IPS DF 19.7 (cell line): ENCODE measurements around the gene PIGK.
"Not testable (repeated sequence)": the region's sequence is repeated elsewhere in the genome, so short reads cannot be mapped to it uniquely, and the experiment has no call there.

Experiments
- DNase-seq: peaks from one replicate; pipeline ENCODE4 v3.0.0-alpha.2; 2013; ENCODE audit warnings: low read depth, low spot score

The PIGK gene

DNA sequence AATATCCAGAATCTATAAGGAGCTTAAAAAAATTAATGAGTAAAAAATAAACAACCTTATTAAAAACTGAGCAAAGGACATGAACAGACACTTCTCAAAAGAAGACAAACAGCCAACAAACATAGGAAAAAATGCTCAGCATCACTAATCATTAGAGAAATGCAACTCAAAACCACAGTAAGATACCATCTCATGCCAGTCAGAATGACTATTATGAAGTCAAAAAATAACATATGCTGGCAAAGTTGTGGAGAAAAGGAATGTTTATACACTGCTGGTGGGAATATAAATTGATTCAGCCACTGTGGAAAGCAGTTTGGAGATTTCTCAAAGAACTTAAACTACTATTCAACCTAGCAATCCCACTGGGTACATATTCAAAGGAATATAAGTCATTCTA lies 25.3 kb downstream of the PIGK start:
- no peak for DNase-seq

DNA sequence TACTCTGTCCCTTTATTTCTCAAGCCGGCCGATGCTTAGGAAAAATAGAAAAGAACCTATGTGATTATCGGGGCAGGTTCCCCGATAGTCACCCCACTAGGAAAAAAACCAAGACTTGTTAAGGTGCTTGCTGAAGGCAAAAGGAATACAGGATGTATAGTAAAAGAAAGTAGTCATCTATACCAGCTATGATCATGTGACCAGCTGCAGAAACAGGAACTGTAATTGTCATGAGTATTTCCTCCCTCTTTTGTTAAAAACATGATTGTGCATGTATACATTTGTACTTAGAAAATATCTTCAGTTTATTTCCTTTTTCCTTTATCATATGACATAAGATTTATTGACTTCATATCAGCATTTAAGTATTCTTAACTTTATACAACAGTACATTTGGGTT lies 30.5 kb downstream of the PIGK start:
- no peak for DNase-seq

DNA sequence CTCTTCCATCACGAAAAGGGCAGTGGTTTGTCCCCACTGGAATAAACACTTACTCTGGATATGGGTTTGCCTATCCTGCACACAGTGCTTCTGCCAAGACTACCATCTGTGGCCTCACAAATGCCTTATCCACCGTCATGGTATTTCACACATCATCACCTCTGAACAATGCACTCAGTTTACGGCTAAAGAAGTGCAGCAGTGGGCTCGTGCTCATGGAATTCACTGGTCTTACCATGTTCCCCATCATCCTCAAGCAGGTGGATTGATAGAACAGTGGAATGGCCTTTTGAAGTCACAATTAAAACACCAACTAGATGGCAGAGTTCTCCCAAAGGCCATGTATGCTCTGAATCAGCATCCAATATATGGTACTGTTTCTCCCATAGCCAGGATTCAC lies 32.3 kb downstream of the PIGK start:
- DNase-seq = not testable (repeated sequence)

DNA sequence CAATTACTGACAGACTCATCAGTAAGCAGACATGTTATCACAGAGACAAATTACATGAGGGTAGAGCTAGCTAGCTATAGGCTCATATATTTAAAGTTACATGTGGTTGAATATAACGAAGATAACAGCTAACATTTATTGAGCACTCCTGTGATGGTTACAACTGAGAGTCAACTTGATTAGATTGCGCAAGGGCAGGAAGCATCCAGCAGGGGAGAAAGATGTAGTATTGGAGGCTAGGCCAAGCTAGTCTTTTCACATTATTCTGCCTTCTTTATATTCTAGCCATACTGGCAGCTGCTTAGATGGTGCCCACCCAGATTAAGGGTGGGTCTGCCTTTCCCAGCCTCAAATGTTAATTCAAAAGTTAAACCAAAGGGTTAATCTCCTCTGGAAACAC lies 37.1 kb downstream of the PIGK start:
- DNase-seq = no peak

DNA sequence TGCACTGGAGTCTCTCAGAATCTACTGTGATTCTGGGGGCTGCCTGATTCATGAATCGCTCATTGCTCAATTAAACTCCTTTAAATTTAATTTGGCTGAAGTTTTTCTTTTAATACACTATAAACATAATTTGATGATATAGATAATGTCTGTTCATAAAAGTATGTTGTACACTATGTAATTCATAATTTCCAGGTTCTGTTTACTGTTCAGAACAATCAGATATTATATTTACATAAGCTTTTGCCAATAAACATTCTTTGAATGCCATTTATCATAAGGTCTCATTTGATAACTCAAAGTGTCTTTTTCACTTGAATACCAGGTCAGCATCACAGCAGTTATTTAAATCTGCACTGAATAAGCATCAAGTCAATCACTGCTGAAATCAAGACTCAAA lies 39.6 kb downstream of the PIGK start:
- DNase-seq = no peak

DNA sequence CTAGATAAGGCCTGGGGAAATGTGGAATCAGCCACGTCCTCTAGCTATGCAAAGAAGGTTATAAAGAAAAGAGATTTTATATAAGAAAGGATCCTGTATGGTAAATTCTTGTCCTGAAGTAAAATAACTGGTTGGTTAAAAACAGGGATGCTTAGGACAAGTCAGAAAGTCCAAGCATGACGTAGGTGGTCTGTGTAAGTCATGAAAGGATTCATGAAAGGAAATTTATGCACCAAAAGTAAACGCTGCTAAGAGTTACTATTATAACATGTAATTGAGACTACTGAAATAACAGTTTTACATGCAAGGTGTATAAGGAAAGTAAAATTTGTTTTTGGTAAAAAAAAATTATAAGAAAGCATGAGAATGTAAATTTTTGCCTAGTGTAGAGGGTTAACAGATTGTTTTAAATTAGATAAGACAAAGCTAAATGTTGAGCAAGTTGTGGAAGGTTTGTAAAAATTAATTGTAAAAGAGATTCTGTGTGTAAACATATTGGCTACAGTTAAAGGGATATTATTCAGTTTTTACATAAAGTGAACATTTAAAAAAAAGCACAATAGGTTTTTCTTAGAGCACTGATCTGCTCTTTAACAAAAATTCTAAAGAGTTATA lies 43.9 kb downstream of the PIGK start:
- peak; percentile 12 for DNase-seq

DNA sequence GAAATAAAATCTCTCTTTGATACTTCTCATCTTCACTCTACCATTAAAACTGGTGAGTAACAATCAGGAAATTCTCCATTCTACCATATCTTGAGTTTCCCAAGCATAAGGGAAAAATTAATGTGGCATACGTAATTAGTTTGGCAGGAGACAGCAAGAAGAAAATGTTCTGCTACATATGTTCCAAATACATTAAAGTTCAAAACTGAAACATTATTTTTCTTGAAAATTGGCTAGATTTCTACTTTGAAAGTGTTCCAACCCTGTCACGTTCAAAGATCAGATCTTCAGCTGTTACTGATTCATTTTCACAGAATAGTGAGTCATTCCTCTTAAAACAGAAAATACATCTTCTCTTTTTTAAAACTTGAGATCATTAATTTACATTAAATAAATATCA lies 48.5 kb downstream of the PIGK start:
- no peak for DNase-seq

DNA sequence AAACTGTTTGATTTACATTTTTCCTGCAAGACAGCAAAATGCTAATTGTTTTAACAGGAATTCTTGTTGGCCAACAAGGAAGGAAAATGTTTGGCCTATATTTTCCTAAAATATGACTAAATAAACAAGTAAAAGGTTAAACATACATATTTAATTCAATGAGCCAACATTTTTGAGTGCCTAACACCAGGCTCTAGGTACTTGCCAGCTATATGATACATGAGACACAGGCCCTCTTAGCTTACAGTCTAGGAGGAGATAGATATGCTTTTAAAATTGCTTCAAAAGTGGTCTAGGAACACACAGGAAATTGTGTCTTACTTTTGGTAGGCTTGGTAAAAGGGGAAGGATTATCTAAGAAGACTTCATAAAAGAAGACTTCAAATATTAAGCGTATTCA lies 50.9 kb downstream of the PIGK start:
- no peak for DNase-seq

DNA sequence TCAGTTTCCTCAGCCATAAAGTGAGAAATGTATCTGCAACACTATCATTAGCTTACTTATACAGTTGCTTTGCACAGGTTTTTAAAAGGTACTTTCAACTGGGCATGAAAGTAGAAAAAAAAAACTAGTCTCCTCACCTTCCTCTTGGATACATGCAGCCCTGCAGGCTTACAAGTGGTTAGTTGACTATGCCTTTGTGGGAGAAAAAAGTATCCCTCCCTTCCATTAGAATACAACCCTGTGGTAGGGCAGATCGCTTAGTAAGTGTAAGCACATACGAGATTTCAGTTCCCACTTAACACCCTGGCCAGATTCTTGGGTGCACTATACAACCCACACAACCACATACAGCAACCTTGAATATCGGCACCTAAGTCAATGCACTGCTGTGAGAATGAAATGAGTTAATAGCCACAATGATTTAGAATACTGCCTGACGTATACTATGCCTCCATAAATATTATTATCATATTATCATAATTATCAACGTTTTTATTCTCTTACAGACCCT lies 54.7 kb downstream of the PIGK start:
- DNase-seq = no peak

DNA sequence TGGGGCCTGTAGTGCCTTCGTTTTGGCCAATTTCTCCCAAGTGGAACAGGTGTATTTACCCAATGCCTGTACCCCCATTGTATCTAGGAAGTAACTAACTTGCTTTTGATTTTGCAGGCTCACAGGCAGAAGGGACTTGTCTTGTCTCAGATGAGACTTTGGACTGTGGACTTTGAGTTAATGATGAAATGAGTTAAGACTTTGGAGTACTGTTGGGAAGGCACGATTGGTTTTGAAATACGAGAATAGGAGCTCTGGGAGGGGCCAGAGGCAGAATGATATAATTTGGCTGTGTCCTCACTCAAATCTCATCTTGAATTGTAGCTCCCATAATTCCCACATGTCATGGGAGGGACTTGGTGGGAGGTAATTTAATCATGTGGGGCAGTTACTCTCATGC lies 59.5 kb downstream of the PIGK start:
- not testable (repeated sequence) for DNase-seq

DNA sequence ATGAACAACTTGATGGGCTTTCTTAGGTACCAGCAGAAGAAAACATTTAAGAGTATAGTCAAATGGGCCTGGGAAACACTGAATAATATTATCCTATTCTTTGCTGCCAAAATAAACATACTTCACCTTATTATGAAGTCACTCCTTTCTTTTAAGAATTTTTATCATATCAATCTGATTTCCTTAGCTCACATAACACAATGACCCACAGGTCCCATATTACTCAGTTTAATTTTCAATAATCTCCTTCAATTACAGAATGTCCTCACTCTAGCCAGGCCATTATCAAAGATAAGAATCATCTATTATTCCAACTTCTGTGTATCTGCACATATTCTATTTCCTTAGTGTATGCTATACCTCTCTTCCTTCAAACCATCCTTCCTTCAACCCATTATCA lies 63.0 kb downstream of the PIGK start:
- DNase-seq = no peak

DNA sequence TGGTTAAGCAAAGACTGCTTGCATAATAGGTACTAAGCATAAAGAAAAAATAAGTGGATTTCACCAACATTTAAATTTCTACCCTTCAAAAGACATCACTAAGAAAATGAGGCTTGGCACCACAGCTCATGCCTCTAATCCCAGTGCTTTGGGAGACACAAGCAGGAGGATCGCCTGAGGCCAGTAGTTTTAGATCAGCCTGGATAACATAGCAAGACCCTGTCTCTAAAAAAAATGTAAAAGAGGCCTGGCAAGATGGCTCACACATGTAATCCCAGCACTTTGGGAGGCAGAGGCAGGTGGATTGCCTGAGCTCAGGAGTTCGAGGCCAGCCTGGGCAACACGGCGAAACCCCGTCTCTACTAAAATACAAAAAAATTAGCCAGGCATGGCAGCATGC lies 73.0 kb downstream of the PIGK start:
- DNase-seq = no peak

DNA sequence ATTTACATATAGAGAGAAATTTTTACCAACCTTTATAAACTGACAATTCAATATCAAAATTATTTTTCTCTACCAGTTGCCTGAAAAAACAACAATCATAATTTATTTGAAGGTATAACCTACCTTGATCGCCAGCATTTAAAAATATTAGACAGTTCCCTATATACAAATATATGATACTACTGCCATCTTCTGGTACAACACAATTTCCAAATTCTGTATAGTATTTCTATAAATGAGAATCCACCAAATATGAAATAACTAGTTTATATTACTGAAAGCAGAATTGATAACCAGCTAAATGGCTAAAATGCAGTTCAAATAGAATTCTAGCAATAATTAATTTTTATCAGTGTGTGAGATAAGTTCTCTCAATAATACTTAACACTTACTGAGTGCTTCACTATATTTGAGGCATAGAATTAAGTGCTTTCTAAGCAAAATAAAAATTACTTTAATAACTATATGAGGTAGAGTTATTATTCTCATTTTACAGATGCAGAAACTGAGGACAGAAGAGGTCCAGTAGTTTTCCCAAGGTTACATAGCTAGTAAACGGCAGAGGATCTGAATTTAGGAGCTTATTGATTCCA lies 75.6 kb downstream of the PIGK start:
- no peak for DNase-seq

DNA sequence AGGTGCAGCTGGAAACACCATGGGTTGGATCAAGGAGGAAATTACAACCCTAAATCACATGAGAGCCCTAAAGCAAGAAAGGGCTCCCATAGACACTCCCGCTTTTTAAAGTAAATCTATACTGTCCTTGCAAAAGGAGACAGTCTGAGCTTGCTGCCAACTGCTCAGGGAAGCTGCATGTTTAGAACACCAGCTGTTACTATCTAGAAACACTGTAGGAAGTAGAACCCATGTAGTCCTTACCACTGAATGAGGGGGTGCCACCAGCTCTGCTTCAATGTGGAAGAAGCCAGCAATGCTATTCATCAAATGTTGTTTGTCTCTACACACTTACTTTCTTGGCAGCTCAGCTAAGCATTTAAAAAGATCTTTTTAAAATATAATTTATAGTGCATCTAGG lies 79.8 kb downstream of the PIGK start:
- no peak for DNase-seq

DNA sequence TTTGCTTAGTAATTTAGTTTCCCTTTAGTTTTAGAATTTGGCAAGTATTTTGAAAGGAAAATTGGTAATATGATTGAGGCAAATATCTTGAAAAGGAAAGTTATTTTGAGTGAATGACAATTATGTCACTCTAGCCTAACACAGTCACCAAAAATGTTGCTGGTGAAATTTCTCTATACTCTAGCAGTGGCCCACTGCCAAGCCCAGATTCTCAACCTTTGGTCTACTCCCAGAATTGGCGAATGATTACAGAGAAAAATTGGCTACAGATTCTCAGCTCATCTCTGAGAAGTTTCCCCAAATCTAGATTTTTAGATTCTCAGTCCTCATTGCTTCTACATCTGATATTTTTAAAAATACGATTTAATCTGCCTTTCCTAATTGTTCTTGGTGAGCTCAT lies 84.9 kb downstream of the PIGK start:
- no peak for DNase-seq

DNA sequence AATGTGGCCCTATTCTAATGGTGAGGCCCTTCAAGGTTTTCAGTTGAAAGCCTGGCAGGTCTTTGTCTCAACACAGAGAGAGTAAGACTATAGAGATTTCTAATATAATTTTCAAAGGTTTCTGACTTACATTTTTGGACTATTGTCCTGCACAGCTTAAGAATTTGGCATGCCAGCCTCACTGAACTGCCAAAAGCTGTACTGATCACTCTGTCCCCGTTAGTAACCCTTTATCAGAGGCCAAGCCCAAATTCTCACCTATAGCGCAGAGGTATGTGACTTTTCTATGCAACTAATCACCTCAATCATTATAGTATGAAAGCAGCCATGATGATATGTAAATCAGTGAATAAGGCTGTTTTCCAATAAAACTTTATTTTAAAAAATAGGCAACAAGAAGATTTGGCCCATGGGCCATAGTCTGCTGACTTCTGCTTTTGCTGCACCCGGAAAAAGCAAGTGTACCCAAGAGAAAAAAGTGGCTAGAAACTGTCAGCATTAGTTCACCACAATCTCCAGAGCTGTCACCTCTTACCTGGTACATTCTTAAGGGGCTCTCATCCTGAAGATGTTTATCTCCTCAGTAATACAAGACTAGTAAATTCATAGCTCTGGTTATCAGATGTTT lies 85.4 kb downstream of the PIGK start:
- DNase-seq = no peak

DNA sequence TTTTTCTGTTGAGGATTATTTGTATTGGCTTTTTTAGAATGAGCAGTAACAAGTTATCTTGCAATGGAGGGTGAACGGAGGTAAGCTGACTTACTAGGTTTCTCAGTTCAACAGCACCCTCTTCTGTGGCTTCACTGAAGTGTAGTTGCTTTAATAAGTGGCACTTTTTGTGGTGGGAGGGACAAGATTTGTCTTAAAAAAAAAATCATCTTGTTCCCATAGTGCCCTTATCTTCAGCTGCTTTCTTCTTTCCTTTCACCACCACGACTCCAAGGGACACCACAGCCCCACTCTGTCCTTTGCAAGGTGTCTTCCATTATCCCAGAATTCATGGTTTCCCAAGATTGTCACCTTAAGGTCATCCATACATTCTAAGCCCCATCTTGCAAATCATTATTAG lies 92.9 kb downstream of the PIGK start:
- DNase-seq = peak; percentile 12

DNA sequence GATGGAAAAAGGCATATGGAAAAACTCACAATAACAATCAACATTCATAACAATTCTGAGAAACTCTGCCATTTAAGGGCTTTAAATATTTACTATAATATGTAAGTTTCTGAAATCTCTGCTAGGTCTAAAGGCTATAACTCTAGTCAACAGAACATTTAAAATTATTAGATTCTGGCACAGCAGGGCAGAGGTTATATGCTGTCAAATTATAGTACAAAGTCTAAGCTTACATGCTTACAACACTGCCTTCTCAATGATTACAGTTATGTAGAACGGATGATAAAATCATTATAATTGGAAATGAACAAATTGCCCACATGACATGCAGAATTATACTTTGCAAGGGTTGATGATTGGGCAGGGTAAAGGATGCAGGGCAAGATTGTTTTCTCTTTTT lies 97.7 kb downstream of the PIGK start:
- DNase-seq = no peak

DNA sequence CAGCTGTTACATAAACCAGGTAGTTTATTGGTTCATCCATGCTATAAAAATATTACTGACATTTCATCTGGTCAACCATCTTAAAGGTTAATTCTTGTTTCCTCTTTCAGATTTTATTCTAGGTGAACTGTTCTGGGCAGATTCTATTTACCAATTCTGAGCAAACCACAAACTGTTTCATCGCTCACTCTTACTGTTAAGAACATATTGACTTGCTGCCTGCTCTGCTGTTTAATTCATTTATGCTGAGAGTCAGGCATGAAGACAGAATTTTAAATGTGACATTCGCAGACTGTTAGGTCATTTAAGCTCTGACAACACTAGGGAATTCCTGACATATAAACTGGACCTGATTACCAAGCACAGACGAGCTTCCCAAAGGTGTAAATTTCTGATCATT lies 98.3 kb downstream of the PIGK start:
- DNase-seq = no peak

DNA sequence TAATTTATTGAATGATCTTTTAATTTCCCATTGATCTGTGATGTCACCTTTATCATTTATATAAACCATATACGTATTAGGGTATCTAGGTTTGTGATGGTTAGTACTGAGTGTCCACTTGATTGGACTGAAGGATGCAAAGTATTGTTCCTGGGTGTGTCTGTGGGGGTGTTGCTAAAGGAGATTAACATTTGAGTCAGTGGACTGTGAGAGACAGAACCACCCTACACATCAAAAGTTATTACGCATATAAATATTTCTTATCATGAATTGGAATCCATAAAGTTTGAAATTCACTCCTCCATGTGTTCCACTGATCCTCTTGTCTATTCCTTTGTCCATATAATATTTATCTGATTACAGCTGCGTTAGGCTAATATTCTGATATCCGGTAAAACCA lies 100.5 kb downstream of the PIGK start:
- DNase-seq = no peak

DNA sequence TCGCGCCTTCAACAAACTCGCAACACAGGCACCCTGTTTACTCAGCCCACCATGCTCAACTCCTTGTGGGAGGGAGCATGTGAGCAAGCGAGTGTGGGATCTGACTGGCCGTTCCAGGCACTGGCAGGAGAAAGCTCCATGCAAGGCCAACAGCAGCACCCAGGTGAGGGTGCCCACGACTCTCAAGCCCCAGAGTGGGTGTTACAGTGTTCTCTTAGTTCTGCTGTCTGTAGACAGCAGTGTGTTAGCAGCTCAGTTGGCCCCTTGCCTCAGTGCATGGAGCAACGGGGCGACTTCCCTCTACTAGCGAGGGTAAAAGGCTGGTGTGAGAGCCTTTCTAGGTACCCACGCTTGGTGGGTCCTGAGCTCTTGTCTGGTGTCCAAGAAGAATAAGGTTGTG lies 114.6 kb downstream of the PIGK start:
- DNase-seq = no peak

DNA sequence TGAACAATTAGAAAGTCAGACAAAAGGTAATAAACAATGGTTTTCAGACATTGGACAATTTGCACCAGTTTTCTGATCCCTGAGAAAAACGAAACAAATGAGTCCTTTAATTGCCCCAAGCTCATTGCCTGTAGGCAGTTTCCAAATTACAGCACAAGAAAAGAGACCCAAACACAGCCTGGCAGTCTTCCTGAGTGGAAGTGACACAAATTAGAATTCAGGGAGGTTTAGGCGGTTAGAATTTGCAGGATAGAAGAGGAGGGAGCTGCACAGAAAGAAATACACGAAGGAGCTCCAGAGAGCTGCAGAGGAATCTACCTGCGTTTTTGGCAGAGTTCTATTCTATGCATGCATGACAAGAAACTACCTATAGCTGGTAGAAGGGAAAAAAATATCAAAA lies 115.7 kb downstream of the PIGK start:
- DNase-seq = no peak

DNA sequence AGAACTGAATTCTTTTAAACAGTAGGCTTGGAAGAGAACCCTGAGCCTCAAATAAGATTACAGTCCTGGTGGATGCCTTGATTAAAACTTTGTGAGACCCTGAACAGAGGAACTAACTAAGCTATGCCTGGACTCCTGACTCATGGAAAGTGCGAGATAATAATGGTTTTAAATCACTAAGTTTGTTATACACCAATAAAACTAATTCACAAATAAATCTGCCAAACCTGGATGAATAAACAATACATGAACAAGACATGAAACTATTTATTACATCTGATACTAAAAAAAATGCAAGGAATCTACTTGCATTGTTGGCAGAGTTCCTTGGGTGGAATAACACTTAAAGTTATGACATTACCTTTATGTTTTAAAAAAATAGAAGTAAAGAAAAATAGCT lies 118.4 kb downstream of the PIGK start:
- DNase-seq = no peak
